HepG2 (cell line): ENCODE results near the gene SRR. TPM values are rescaled to one million over a fixed set of nuclear protein-coding genes. Genes with fewer than 3 reads are reported as not detected.

Source experiments
- ATAC-seq: fragments of 200-7000 bp; cut with Tn5 transposase; 3 replicates; pipeline ENCODE4 v1.9.1; 2020; ENCODE audit warnings: mild to moderate bottlenecking, moderate library complexity
- BruUV-seq: library from RNA; stranded (reverse); fragments of 400-500 nt; replicated peaks from 2 replicates; lab custom pipeline; 2021; lab: Mats Ljungman, UMichigan
- CTCF ChIA-PET: fragments of 300-600 bp; formaldehyde crosslinking; extraction: SDS; loops from one replicate; lab custom pipeline; 2021; ENCODE audit warnings: low total read pairs, inconsistent platforms, low intra/inter-chr PET ratio; lab: Yijun Ruan, JAX
- POLR2A ChIA-PET: fragments of 350-600 bp; sonication (Branson Sonifier 250); formaldehyde crosslinking; loops from one replicate; lab custom pipeline; 2020; ENCODE audit warnings: antibody characterized with exemption, inconsistent platforms; lab: Yijun Ruan, JAX
- DNase-seq: peaks from one replicate; pipeline ENCODE4 v3.0.0-alpha.2; 2015; ENCODE audit warnings: low spot score
- FAIRE-seq: peaks from 3 replicates; lab custom pipeline; 2011; peaks lifted over from hg19 to GRCh38; lab: Jason Lieb, UNC
- H2AFZ ChIP-seq: one replicate; pipeline ENCODE4 v1.6.1; 2011; ENCODE audit warnings: low read length, inconsistent platforms
- H3K27ac ChIP-seq: fragments of 300-600 bp; 3 replicates; pipeline ENCODE4 v1.8.0; 2011; ENCODE audit warnings: mixed run types, mild to moderate bottlenecking, mixed read lengths, low read length, inconsistent platforms; ENCODE audit not compliant: insufficient read depth; ENCODE audit errors: extremely low read length
- H3K27me3 ChIP-seq, 2 experiments: fragments of 200-600 bp in 1 of 2; 2 replicates in 1 of 2; 3 replicates in 1 of 2; pipeline versions ENCODE4 v1.6.0 to v1.8.0; 2011; ENCODE audit warnings: low read length in 2 of 2, mild to moderate bottlenecking in 2 of 2, moderate library complexity in 2 of 2, inconsistent platforms in 1 of 2; ENCODE audit not compliant: insufficient read depth in 2 of 2, control insufficient read depth in 1 of 2
- H3K36me3 ChIP-seq, 2 experiments: fragments of 200-600 bp in 1 of 2; replicated peaks in 1 of 2; 2 replicates in 1 of 2; 3 replicates in 1 of 2; pipeline versions ENCODE4 v1.5.1 to v1.8.0; 2011; ENCODE audit warnings: low read length in 2 of 2, inconsistent platforms in 1 of 2; ENCODE audit not compliant: insufficient read depth in 2 of 2, control insufficient read depth in 1 of 2
- H3K4me1 ChIP-seq: 2 replicates; pipeline ENCODE4 v1.5.1; 2012; ENCODE audit warnings: low read length, inconsistent platforms; ENCODE audit not compliant: insufficient read depth
- H3K4me2 ChIP-seq: 2 replicates; pipeline ENCODE4 v1.6.0; 2011; ENCODE audit warnings: low read depth, low read length, inconsistent platforms
- H3K4me3 ChIP-seq, 3 experiments: fragments of 200-600 bp in 1 of 3; sonication (generic), shearing (Covaris generic) in 1 of 3; replicated peaks in 1 of 3; 2 replicates each; pipeline ENCODE4 v1.5.1; 2011 to 2016; ENCODE audit warnings: low read length in 3 of 3, inconsistent platforms in 2 of 3, low read depth in 2 of 3, mild to moderate bottlenecking in 2 of 3, control low read depth in 1 of 3, mixed read lengths in 1 of 3; ENCODE audit not compliant: insufficient read depth in 1 of 3
- H3K79me2 ChIP-seq: one replicate; pipeline ENCODE4 v1.6.1; 2011; ENCODE audit warnings: low read length, inconsistent platforms; ENCODE audit not compliant: insufficient read depth
- H3K9ac ChIP-seq: 2 replicates; pipeline ENCODE4 v1.6.0; 2011; ENCODE audit warnings: mild to moderate bottlenecking, low read depth, low read length, inconsistent platforms; ENCODE audit not compliant: insufficient read depth
- H3K9me3 ChIP-seq: 2 replicates; pipeline ENCODE4 v1.5.1; 2012; ENCODE audit warnings: mild to moderate bottlenecking, low read length
- H4K20me1 ChIP-seq: 2 replicates; pipeline ENCODE4 v1.6.0; 2011; ENCODE audit warnings: inconsistent platforms, mild to moderate bottlenecking, low read length, moderate library complexity; ENCODE audit not compliant: insufficient read depth
- ZBTB3 ChIP-seq: sonication (generic); formaldehyde crosslinking; IDR thresholded peaks from 2 replicates; pipeline ENCODE4 v1.4.0; 2020; ENCODE audit warnings: low read depth, mild to moderate bottlenecking, moderate library complexity, missing genetic modification reagents, borderline replicate concordance
- WGBS: methylation state at CpG from one replicate; pipeline ENCODE4 v1.1.6; 2017; ENCODE audit warnings: low lambda C conversion rate; 5-methylcytosine and 5-hydroxymethylcytosine counted together
- in situ Hi-C: cut with HindIII; loops from 2 replicates; pipeline ENCODE4 v1.10.0; 2017; ENCODE audit warnings: low pct_unique_long_range_greater_than_20kb; ENCODE audit not compliant: extremely low pct_ligation_motif_present
- intact Hi-C: fragments of 100-400 bp; cut with micrococcal nuclease; formaldehyde crosslinking; loops from one replicate; pipeline ENCODE4 v1.10.0; 2022; ENCODE audit not compliant: unreplicated experiment
- polyA plus RNA-seq, 8 experiments: library from polyadenylated mRNA; depleted of rRNA in 3 of 8; stranded (reverse) in 7 of 8; unstranded in 1 of 8; fragments of >200 nt; fragmentation: Illumina TruSeq in 4 of 8; extraction: Trizol in 4 of 8; gene quantifications; 2 replicates each; pipeline versions ENCODE4 v1.2.1 to v1.2.3, GENCODE V29; 2011 to 2016; ENCODE audit warnings: low read depth in 4 of 8, missing spikeins in 1 of 8, mixed read lengths in 1 of 8; ENCODE audit not compliant: insufficient read depth in 1 of 8
- total RNA-seq, 5 experiments: library from RNA; depleted of rRNA; stranded (reverse); fragments of >200 nt; fragmentation: Illumina TruSeq; extraction: Trizol; gene quantifications; 2 replicates each; pipeline ENCODE4 v1.2.3, GENCODE V29; 2016; ENCODE audit warnings: low read depth in 1 of 5
- TF ChIP-seq, protein P1 (sequence below): sonication (generic); formaldehyde crosslinking; IDR thresholded peaks from 2 replicates; pipeline ENCODE4 v1.4.0; 2020; ENCODE audit warnings: missing genetic modification reagents

The SRR gene
- total and polyA plus RNA-seq, 2 of the 13 experiments (the other 11 are each of a cell fraction or from before 2014, with no cell fraction given) = 3.6 to 7.8 TPM

DNA sequence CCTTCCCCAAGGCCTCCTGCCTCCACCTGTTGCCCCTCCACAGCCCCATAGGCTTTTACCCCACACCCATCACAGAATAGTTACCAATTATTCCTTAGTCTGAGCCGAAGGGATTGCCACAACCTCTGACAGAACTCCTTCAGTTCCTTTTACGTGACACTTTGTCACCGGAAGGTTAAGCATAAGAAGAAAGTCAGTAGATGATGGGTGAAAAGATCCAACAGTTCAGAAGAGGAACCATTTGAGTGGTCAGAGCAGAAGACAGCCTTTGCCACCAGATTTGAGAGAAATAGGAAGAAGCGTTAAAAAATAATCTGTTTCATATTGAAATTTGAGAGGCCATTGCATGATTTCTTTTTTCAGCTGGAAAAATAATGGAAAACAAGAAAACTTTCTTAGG lies 1.2 kb downstream of the SRR start:
- Histone ChIP-seq H3K4me3 (no peak overlapping the region), H3K4me2 (peak overlapping the region; percentile 81; the same call in 1 of the 2 replicates), H4K20me1 (0 out of 2 replicates have a peak, but pooled peaks cover 3% of the 10 kb centered on the region), H3K36me3 (peaks cover 0 to 9% of the 10 kb centered on the region in 2 experiments; a peak in 1 of 5 replicates), H3K79me2 (peaks cover 19% of the 10 kb centered on the region), H3K9me3 (no peaks in the 10 kb centered on the region), H3K9ac (no peak overlapping the region), H3K4me1 (peaks cover 32% of the 10 kb centered on the region), H2AFZ (no peak overlapping the region), H3K27me3 (no peaks in the 10 kb centered on the region; a peak in 1 of 5 replicates), H3K27ac (no peak overlapping the region)
- WGBS = 96% methylated on average over 4 of the region's 4 CpGs
- intact Hi-C loops = no loop called here
- DNase-seq (no peak), FAIRE-seq (no peak), ATAC-seq (no peak)
- TSS peak; percentile 88 for BruUV-seq
- TF ChIP-seq, protein P1, sequence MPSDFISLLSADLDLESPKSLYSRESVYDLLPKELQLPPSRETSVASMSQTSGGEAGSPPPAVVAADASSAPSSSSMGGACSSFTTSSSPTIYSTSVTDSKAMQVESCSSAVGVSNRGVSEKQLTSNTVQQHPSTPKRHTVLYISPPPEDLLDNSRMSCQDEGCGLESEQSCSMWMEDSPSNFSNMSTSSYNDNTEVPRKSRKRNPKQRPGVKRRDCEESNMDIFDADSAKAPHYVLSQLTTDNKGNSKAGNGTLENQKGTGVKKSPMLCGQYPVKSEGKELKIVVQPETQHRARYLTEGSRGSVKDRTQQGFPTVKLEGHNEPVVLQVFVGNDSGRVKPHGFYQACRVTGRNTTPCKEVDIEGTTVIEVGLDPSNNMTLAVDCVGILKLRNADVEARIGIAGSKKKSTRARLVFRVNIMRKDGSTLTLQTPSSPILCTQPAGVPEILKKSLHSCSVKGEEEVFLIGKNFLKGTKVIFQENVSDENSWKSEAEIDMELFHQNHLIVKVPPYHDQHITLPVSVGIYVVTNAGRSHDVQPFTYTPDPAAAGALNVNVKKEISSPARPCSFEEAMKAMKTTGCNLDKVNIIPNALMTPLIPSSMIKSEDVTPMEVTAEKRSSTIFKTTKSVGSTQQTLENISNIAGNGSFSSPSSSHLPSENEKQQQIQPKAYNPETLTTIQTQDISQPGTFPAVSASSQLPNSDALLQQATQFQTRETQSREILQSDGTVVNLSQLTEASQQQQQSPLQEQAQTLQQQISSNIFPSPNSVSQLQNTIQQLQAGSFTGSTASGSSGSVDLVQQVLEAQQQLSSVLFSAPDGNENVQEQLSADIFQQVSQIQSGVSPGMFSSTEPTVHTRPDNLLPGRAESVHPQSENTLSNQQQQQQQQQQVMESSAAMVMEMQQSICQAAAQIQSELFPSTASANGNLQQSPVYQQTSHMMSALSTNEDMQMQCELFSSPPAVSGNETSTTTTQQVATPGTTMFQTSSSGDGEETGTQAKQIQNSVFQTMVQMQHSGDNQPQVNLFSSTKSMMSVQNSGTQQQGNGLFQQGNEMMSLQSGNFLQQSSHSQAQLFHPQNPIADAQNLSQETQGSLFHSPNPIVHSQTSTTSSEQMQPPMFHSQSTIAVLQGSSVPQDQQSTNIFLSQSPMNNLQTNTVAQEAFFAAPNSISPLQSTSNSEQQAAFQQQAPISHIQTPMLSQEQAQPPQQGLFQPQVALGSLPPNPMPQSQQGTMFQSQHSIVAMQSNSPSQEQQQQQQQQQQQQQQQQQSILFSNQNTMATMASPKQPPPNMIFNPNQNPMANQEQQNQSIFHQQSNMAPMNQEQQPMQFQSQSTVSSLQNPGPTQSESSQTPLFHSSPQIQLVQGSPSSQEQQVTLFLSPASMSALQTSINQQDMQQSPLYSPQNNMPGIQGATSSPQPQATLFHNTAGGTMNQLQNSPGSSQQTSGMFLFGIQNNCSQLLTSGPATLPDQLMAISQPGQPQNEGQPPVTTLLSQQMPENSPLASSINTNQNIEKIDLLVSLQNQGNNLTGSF (CRISPR knock-in tag) = no peak
- no peak for TF ChIP-seq ZBTB3
- CTCF ChIA-PET = no interaction called here
- in situ Hi-C loops = no loop called here
- POLR2A ChIA-PET = interaction anchor here (1.8 to 3.0 kb wide), 2 partner anchors 19 to 31 kb away, joined by 6 to 23 read pairs; partner anchors contain the start of gene TSR1
